KMS-11 (cell line): ENCODE measurements around the gene SGCD.

ENCODE experiments used
- H2AFZ ChIP-seq: fragments of 200-600 bp; sonication (generic); 2 replicates; pipeline ENCODE4 v1.6.1; 2016; ENCODE audit warnings: antibody characterized with exemption, mixed run types, low read depth
- H3K27ac ChIP-seq: fragments of 200-600 bp; sonication (generic); 2 replicates; pipeline ENCODE4 v1.6.1; 2016; ENCODE audit warnings: mild to moderate bottlenecking, mixed run types
- H3K27me3 ChIP-seq: fragments of 200-600 bp; sonication (generic); 2 replicates; pipeline ENCODE4 v1.6.1; 2017; ENCODE audit warnings: mild to moderate bottlenecking, low read depth, mixed run types, moderate library complexity; ENCODE audit not compliant: insufficient read depth
- H3K36me3 ChIP-seq: fragments of 200-600 bp; sonication (generic); 2 replicates; pipeline ENCODE4 v1.6.1; 2017; ENCODE audit warnings: mild to moderate bottlenecking, mixed run types; ENCODE audit not compliant: insufficient read depth
- H3K4me1 ChIP-seq: fragments of 200-600 bp; sonication (generic); 2 replicates; pipeline ENCODE4 v1.6.1; 2016; ENCODE audit warnings: mild to moderate bottlenecking, low read depth, mixed run types; ENCODE audit not compliant: poor library complexity, severe bottlenecking
- H3K4me2 ChIP-seq: fragments of 200-600 bp; sonication (generic); 2 replicates; pipeline ENCODE4 v1.7.0; 2016; ENCODE audit warnings: mild to moderate bottlenecking, mixed run types
- H3K4me3 ChIP-seq: fragments of 200-600 bp; sonication (generic); IDR thresholded peaks from 2 replicates; pipeline ENCODE4 v1.6.1; 2017; ENCODE audit warnings: low read depth, low read length, mixed read lengths; ENCODE audit not compliant: insufficient read depth
- H3K79me2 ChIP-seq: fragments of 200-600 bp; sonication (generic); 2 replicates; pipeline ENCODE4 v1.6.1; 2016; ENCODE audit warnings: low read depth, mixed run types; ENCODE audit not compliant: insufficient read depth
- H3K9ac ChIP-seq: fragments of 200-600 bp; sonication (generic); 2 replicates; pipeline ENCODE4 v1.6.1; 2016; ENCODE audit warnings: mild to moderate bottlenecking, mixed run types
- H4K20me1 ChIP-seq: fragments of 200-600 bp; sonication (generic); 2 replicates; pipeline ENCODE4 v1.6.1; 2016; ENCODE audit warnings: mild to moderate bottlenecking, mixed run types; ENCODE audit not compliant: insufficient read depth
- TF ChIP-seq, protein P1 (sequence below): fragments of 200-600 bp; sonication (generic); conservative IDR thresholded peaks from 2 replicates; pipeline ENCODE4 v1.6.1; 2017; ENCODE audit warnings: low read depth, mild to moderate bottlenecking, antibody characterized with exemption, low read length, moderate library complexity, mixed read lengths

The SGCD gene

GRCh38 chr5:156396830-156397081 lies 69.8 kb downstream of the SGCD start:
- Histone ChIP-seq H2AFZ (no peak overlapping the region), H4K20me1 (no peaks in the 10 kb centered on the region), H3K9ac (no peak overlapping the region), H3K4me2 (no peak overlapping the region), H3K79me2 (no peaks in the 10 kb centered on the region), H3K27ac (no peak overlapping the region), H3K36me3 (no peaks in the 10 kb centered on the region), H3K4me3 (no peak overlapping the region), H3K27me3 (no peaks in the 10 kb centered on the region), H3K4me1 (no peaks in the 10 kb centered on the region)
- TF ChIP-seq, protein P1, sequence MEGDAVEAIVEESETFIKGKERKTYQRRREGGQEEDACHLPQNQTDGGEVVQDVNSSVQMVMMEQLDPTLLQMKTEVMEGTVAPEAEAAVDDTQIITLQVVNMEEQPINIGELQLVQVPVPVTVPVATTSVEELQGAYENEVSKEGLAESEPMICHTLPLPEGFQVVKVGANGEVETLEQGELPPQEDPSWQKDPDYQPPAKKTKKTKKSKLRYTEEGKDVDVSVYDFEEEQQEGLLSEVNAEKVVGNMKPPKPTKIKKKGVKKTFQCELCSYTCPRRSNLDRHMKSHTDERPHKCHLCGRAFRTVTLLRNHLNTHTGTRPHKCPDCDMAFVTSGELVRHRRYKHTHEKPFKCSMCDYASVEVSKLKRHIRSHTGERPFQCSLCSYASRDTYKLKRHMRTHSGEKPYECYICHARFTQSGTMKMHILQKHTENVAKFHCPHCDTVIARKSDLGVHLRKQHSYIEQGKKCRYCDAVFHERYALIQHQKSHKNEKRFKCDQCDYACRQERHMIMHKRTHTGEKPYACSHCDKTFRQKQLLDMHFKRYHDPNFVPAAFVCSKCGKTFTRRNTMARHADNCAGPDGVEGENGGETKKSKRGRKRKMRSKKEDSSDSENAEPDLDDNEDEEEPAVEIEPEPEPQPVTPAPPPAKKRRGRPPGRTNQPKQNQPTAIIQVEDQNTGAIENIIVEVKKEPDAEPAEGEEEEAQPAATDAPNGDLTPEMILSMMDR = no peak

DNA sequence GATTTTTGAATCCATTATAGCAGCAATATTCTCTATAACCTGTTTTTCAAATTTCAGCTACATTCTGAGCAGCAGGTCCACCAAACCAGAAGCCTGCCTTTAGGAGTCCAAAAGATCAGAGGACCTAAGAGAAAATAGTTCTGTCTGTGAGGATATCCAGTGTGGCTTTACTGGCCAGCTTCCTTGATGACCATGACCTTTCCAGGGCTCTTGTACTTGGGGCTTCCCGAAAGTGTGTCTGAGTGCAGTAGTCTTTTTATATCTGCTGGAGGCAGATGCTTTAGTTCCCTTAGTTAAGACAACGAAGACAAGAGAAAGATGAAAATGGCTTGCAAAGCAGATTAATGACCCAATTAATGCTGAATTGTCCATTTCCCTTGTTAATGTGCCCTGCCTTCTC lies 72.4 kb downstream of the SGCD start:
- Histone ChIP-seq H2AFZ (no peak overlapping the region), H3K27me3 (no peaks in the 10 kb centered on the region), H4K20me1 (no peaks in the 10 kb centered on the region), H3K27ac (no peak overlapping the region), H3K4me2 (no peak overlapping the region), H3K4me1 (no peaks in the 10 kb centered on the region), H3K36me3 (no peaks in the 10 kb centered on the region), H3K4me3 (no peak overlapping the region), H3K9ac (no peak overlapping the region), H3K79me2 (no peaks in the 10 kb centered on the region)
- TF ChIP-seq, protein P1 = no peak

DNA sequence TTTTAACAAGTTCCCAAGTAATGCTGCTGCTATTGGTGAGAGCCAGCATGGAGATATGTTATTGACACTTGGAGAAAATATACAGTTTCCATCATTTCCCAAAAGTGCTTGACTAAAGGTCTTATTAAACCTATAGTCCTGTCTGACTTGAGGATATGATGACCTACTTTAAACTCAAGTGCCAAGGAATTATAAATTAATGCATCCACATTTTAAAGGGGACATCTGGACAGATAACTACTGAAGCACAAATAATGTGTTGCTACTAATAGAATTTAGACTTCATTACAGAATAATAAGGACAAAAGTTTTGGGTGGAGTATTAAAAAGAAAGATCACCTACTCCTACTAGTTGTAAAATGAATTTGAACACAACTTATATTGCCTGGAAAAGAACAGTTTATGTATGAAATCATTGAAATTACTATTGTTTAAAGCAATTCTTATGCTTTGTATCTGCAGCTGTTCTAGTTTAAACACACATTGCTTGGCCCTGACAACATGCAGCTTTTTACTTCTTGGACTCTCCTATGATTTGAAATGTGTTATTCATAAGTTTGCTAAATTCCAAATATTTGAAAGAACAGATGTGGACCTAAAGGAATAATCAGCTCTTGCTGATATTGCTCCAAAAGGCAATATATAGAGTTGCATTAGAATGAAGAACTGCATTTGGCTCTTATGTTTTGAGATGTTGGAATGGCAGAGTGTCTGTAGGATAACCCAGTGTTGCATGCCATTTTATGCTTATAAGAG lies 73.4 kb downstream of the SGCD start:
- Histone ChIP-seq H4K20me1 (no peaks in the 10 kb centered on the region), H3K4me2 (no peak overlapping the region), H3K4me1 (no peaks in the 10 kb centered on the region), H3K36me3 (no peaks in the 10 kb centered on the region), H3K4me3 (no peak overlapping the region), H3K9ac (no peak overlapping the region), H3K27me3 (no peaks in the 10 kb centered on the region), H3K79me2 (no peaks in the 10 kb centered on the region), H3K27ac (no peak overlapping the region), H2AFZ (no peak overlapping the region)
- TF ChIP-seq, protein P1 = no peak

DNA sequence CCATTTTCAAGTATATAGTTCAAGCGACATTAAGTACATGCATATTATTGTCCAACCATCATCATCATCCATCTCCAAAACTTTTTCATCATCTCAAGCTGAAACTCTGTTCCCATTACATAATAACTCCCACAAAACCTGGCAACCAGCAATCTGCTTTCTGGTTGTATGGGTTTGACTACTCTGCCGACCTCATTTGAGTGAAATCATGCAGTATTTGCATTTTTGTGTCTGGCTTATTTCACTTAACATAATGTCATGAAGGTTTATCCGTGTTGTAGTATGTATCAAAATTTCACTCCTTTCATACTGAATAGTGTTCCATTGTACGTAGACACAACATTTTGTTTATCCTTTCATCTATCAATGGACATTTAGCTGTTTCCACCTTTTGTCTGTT lies 74.8 kb downstream of the SGCD start:
- Histone ChIP-seq H3K4me3 (no peak overlapping the region), H3K9ac (no peak overlapping the region), H3K36me3 (no peaks in the 10 kb centered on the region), H3K27me3 (no peaks in the 10 kb centered on the region), H2AFZ (no peak overlapping the region), H4K20me1 (no peaks in the 10 kb centered on the region), H3K4me2 (no peak overlapping the region), H3K79me2 (no peaks in the 10 kb centered on the region), H3K27ac (no peak overlapping the region), H3K4me1 (no peaks in the 10 kb centered on the region)
- TF ChIP-seq, protein P1 = no peak
